Eye (tissue), 1 donor: Measurements from ENCODE around the gene SPATC1L.

Source experiments
- DNase-seq: peaks from one replicate; pipeline ENCODE4 v3.0.0-alpha.2; 2015

Gene SPATC1L

GRCh38 chr21:46128933-46129571 is 55.2 kb downstream of the SPATC1L start:
- DNase-seq, result no peak

- no peak for DNase-seq
Observed at GRCh38 chr21:46128106-46128932, 55.9 kb downstream of the SPATC1L start.

GRCh38 chr21:46127239-46128105 is 56.8 kb downstream of the SPATC1L start:
- DNase-seq, result no peak

GRCh38 chr21:46126309-46127238 is 57.7 kb downstream of the SPATC1L start:
- no peak for DNase-seq

GRCh38 chr21:46125846-46126301 is 58.4 kb downstream of the SPATC1L start:
- DNase-seq, result no peak

GRCh38 chr21:46124926-46125845 is 59.1 kb downstream of the SPATC1L start:
- no peak for DNase-seq

- no peak for DNase-seq
Observed at GRCh38 chr21:46124083-46124925, 60.0 kb downstream of the SPATC1L start.

- no peak for DNase-seq
Observed at GRCh38 chr21:46122758-46123683, 61.2 kb downstream of the SPATC1L start.

GRCh38 chr21:46122237-46122671 is 62.0 kb downstream of the SPATC1L start:
- no peak for DNase-seq

GRCh38 chr21:46121286-46122221 is 62.7 kb downstream of the SPATC1L start:
- no peak for DNase-seq

- no peak for DNase-seq
Observed at GRCh38 chr21:46120301-46121285, 63.7 kb downstream of the SPATC1L start.

GRCh38 chr21:46119637-46120271 is 64.5 kb downstream of the SPATC1L start:
- no peak for DNase-seq

- no peak for DNase-seq
Observed at GRCh38 chr21:46119144-46119636, 65.1 kb downstream of the SPATC1L start.

GRCh38 chr21:46118316-46119143 is 65.7 kb downstream of the SPATC1L start:
- no peak for DNase-seq
